Activated T-cell treated with anti-CD3 and anti-CD28 coated beads for 24 hours (primary cell): ENCODE data around the gene NME1.

Experiments
- DNase-seq: peaks from one replicate; pipeline ENCODE4 v3.0.0-alpha.2; 2020; ENCODE audit warnings: low read depth

NME1 gene

DNA sequence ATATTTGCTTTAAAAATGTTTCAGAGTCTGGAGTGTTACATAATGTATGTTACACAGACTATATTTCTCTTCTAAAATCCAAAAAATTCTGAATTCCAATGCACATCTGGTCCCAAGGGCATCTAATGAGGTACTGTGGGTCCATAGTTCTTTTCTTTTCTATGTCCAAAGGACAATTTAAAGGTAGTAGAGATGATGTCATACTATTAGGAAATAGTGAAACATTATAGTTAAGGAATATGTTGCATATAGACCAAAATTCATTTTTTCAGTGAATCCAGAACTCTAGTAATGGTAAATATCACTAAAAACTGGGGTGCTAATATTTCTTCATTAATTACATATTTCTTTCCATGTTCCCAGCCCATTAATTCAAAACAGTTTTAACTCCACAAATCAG is 35.8 kb downstream of the NME1 start:
- no peak for DNase-seq

DNA sequence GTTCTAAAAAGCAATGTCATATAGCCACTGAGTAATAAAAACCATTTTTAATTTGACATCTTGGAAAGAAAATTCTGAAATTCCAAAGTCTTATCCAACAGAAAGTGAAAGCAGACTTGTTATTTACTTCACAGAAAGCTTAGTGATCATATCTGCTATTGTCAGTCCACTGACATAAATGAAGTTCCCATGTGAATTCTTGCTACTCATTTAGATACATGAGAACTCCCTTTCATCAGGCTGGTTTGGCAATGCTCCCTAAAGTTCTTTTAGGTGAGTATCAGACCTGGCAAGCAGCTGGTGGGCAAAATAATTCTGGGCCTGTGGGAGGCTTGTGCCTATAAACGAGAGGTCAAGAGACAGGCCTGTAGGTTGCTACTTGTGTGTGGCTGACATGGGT is 36.3 kb downstream of the NME1 start:
- no peak for DNase-seq

DNA sequence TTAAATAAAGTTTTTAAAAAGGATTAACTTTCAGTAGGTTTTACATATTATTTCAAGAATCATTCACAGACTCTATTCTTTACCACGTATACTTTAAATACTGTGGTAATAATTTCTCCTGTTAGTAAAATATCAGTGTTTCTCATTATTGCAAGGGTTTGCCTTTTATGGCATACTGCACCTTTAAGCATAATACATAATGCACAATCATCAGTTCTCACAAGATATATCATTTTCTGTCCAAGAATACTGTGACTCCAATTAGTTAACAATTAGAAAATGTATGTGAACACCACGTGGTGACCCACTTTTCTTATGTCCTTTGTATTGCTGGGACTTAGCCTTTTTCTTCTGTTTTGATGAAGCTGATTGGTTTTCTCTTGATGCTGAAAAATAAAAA is 38.5 kb downstream of the NME1 start:
- DNase-seq = no peak

DNA sequence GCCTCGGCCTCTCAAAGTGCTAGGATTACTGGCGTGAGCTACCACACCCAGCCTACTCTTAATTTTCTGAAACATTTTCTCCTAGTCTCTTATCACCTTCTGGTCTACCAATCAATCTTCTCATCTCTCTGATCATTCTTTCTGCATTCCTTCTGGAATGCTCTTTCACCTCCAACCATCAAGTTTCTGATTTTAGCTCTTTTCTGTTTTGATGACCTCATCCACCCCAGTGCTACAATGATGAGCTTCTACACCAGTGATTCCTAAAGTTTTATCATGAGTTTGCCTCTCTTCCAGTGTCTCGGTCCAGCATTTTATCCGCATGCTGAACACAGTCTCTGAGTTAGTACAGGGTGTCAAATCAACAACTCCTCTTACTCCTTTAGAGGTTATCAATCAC is 44.4 kb downstream of the NME1 start:
- no peak for DNase-seq

DNA sequence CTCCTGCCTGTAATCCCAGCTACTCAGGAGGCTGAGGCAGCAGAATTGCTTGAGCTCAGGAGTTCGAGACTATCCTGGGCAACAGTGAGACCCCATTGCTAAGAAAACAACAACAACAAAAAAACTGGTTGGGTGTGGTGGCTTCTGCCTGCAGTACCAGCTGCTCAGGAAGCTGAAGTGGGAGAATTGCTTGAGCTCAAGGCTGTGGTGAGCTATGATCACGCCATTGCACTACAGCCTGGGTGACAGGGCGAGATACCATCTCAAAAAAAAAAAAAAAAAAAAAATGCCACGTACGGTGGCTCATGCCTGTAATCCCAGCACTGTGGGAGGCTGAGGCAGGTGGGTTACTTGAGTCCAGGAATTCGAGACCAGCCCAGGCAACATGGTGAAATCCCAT is 46.9 kb downstream of the NME1 start:
- DNase-seq = no peak

DNA sequence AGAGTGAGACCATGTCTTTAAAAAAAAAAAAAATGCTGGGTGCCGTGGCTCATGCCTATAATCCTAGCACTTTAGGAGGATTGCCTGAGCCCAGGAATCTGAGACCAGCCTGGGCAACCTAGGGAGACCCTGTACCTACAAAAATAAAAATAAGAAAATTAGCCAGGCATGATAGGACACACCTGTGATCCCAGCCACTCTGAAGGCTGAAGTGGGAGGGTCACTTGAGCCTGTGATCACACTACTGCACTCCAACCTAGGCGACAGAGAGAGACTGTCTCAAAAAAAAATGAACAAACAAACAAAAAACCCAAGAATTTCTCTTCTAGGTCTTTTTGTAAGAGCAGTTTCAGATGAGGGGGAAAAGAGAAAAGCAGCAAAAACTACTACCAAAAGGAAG is 47.5 kb downstream of the NME1 start:
- no peak for DNase-seq

DNA sequence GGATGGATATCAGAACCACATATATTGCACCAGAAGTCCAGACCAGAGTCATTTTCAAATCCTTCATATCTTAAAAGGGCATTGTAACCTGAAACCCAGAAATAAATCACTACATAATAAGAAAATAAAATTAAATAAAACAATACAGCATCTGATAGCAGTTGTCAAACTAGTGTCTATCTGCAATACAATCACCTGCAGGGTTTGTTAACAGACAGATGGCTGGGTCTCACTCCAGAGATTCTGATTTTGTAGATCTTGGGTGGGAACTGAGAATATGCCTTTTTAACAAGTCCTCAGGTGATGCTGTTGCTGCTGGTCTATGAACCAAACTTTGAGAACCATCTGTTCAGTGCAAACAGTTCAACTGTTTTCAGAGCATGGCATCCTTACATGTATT is 50.5 kb downstream of the NME1 start:
- no peak for DNase-seq
